ENCODE results near the gene PEAK1. TPM values are rescaled to one million over a fixed set of nuclear protein-coding genes. Genes with fewer than 3 reads are reported as not detected.

Gene PEAK1
- total RNA-seq, 1 experiment from 2014 or later = 21.2 TPM

DNA sequence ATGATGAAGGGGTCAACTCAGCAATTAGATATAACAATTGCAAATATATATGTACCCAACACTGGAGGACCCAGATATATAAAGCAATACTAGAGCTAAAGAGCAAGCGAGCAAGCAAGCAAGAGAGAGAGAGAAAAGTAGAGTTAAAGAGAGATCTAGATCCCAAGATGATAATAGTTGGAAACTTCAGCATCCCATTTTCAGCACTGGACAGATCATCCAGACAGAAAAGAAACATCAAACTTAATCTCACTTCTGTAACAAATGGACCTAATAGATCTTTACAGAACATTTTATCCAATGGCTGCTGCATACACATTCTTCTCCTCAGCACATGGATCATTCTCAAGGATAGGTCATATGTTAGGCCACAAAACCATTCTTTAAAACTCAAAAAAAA, 23.2 kb downstream of the PEAK1 start:
- Histone ChIP-seq H2BK5ac (ENCODE audit: insufficient read length, low read length) (no peak overlapping the region), H4K91ac (ENCODE audit: insufficient read length, low read depth, low read length) (no peak overlapping the region), H2AFZ (ENCODE audit: low read length) (no peak overlapping the region), H2BK12ac (ENCODE audit: insufficient read length, low read depth, low read length) (no peak overlapping the region), H4K5ac (ENCODE audit: insufficient read length, low read depth, low read length) (no peak overlapping the region), H4K8ac (replicated peaks; ENCODE audit: insufficient read length, low read depth, low read length) (no peak overlapping the region), H3K9me3 (ENCODE audit: control insufficient read depth, low read depth, low read length) (no peaks in the 10 kb centered on the region), H3K4ac (ENCODE audit: low read depth, low read length) (no peak overlapping the region), H3K27ac (ENCODE audit: insufficient read length, low read depth, low read length) (no peak overlapping the region), H3K4me1 (ENCODE audit: insufficient read depth, low read length) (no peaks in the 10 kb centered on the region), H2BK15ac (ENCODE audit: low read depth, low read length) (no peak overlapping the region), H4K20me1 (ENCODE audit: control insufficient read depth, insufficient read depth, insufficient read length) (no peaks in the 10 kb centered on the region), H3K23ac (ENCODE audit: insufficient read length, low read depth, low read length) (no peak overlapping the region), H2AK5ac (ENCODE audit: insufficient read length, low read length) (no peak overlapping the region), H3K18ac (ENCODE audit: insufficient read length, low read depth, low read length) (no peak overlapping the region), H3K79me1 (ENCODE audit: insufficient read depth, low read depth, low read length, poor library complexity, severe bottlenecking) (peaks cover 3% of the 10 kb centered on the region), H3K56ac (ENCODE audit: insufficient read length, low read depth, low read length) (no peak overlapping the region), H3K9ac (ENCODE audit: extremely low read depth, insufficient read length, low read length) (no peak overlapping the region), H2BK120ac (ENCODE audit: low read depth, low read length, poor library complexity, severe bottlenecking) (no peak overlapping the region), H3K79me2 (ENCODE audit: insufficient read depth, low read length) (no peaks in the 10 kb centered on the region; the same call in 1 of the 2 replicates), H3K4me2 (ENCODE audit: insufficient read depth, insufficient read length, low read length) (no peak overlapping the region), H3K27me3 (ENCODE audit: insufficient read depth, low read length) (no peaks in the 10 kb centered on the region), H3K23me2 (ENCODE audit: insufficient read length, low read depth, low read length, poor library complexity, severe bottlenecking) (no peaks in the 10 kb centered on the region), H3T11ph (ENCODE audit: low read length) (no peak overlapping the region), H2BK20ac (ENCODE audit: low read depth, low read length, poor library complexity, severe bottlenecking) (no peak overlapping the region), H3K14ac (ENCODE audit: insufficient read depth, low read length) (no peak overlapping the region)
- Mint-ChIP-seq H3K4me3 (no peak overlapping the region), H3K36me3 (ENCODE audit: insufficient read depth in 1 of 3, low read depth in 3 of 3) (peaks cover 26 to 61% (median 29%) of the 10 kb centered on the region in 3 experiments), H3K27me3 (ENCODE audit: low read depth) (no peaks in the 10 kb centered on the region), H3K4me1 (peaks cover 0 to 6% of the 10 kb centered on the region in 2 experiments; a peak in 1 of 4 replicates), H3K9me3 (peaks cover 41 to 43% of the 10 kb centered on the region in 2 experiments), H3K27ac (no peak overlapping the region)
- DNase-seq = no peak
- WGBS (ENCODE audit: extremely low coverage, insufficient read length, low lambda C conversion rate) = no CpG with 5 or more reads among the region's 1 CpG
- TF ChIP-seq, protein P1, sequence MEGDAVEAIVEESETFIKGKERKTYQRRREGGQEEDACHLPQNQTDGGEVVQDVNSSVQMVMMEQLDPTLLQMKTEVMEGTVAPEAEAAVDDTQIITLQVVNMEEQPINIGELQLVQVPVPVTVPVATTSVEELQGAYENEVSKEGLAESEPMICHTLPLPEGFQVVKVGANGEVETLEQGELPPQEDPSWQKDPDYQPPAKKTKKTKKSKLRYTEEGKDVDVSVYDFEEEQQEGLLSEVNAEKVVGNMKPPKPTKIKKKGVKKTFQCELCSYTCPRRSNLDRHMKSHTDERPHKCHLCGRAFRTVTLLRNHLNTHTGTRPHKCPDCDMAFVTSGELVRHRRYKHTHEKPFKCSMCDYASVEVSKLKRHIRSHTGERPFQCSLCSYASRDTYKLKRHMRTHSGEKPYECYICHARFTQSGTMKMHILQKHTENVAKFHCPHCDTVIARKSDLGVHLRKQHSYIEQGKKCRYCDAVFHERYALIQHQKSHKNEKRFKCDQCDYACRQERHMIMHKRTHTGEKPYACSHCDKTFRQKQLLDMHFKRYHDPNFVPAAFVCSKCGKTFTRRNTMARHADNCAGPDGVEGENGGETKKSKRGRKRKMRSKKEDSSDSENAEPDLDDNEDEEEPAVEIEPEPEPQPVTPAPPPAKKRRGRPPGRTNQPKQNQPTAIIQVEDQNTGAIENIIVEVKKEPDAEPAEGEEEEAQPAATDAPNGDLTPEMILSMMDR (conservative IDR thresholded peaks at IDR 0.05) = no peak

Measured in H9 (cell line).